Mammary epithelial cell (primary cell): ENCODE data around the gene NEU1.

Source experiments
- CTCF ChIP-seq, 2 donors: IDR thresholded peaks in 1 of 2; conservative IDR thresholded peaks in 1 of 2; 2 replicates each; pipeline ENCODE4 v1.5.1; 2011 to 2012; ENCODE audit warnings: inconsistent platforms in 2 of 2, low read length in 2 of 2, mild to moderate bottlenecking in 2 of 2, control low read depth in 1 of 2, low read depth in 1 of 2; ENCODE audit not compliant: insufficient read depth in 1 of 2; ENCODE audit errors: extremely low read depth in 1 of 2
- EZH2 ChIP-seq: IDR thresholded peaks from 2 replicates; pipeline ENCODE4 v1.6.1; 2012; ENCODE audit warnings: low read length, inconsistent platforms, borderline replicate concordance

GRCh38 chr6:31814677-31815024, 48.0 kb downstream of the NEU1 start:
- no peak for TF ChIP-seq CTCF (conservative IDR thresholded peaks at IDR 0.05 in 1 of 2, IDR thresholded peaks at IDR 0.05 in 1 of 2; ENCODE audit: extremely low read depth in 1 of 2, insufficient read depth in 1 of 2, low read depth in 1 of 2, low read length in 2 of 2)
- TF ChIP-seq EZH2, result no peak
